ENCODE results near the gene KLHL6. TPM values are rescaled to one million over a fixed set of nuclear protein-coding genes. Genes with fewer than 3 reads are reported as not detected.

Gene KLHL6
- total and polyA plus RNA-seq, 7 donors = under 0.01 to 10.3 (median 1.1) TPM

DNA sequence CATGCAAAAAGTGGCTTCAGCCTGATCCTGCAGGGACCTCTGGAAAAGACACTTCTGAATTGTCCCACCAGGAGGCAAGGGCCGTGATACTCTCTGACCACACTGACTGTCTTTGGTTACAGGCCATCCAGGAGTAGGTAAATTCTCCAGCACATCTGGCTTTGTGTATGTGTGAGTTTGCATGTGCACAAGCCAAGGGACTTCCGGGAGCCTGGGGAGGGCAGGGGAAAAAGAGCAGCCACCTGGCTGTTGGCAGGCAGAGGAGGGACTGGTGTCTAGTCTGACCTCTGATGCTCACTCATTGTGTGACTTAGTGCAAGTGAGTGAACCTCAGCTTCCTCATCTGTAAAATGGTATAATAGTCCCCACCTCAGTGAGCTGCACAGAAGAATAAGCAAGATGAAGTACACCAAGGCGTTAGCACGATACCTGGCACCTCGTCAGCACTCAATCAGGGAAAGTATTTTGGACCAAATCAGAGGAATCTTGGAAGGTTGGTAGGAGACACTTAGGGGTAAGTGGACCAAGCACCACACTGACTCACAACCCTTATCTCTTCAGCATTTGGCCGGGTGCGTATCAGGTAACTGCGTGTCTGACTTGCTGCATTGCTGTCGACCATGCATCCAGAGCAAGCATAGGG, 19.1 kb downstream of the KLHL6 start:
- no peak for DNase-seq
- TF ChIP-seq POLR2A (IDR thresholded peaks at IDR 0.05) (no peak), POLR2AphosphoS5 (IDR thresholded peaks at IDR 0.05) (no peak), EP300 (IDR thresholded peaks at IDR 0.05) (no peak)
- TF ChIP-seq, protein P1, sequence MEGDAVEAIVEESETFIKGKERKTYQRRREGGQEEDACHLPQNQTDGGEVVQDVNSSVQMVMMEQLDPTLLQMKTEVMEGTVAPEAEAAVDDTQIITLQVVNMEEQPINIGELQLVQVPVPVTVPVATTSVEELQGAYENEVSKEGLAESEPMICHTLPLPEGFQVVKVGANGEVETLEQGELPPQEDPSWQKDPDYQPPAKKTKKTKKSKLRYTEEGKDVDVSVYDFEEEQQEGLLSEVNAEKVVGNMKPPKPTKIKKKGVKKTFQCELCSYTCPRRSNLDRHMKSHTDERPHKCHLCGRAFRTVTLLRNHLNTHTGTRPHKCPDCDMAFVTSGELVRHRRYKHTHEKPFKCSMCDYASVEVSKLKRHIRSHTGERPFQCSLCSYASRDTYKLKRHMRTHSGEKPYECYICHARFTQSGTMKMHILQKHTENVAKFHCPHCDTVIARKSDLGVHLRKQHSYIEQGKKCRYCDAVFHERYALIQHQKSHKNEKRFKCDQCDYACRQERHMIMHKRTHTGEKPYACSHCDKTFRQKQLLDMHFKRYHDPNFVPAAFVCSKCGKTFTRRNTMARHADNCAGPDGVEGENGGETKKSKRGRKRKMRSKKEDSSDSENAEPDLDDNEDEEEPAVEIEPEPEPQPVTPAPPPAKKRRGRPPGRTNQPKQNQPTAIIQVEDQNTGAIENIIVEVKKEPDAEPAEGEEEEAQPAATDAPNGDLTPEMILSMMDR (IDR thresholded peaks at IDR 0.05) = no peak
- no peaks in the 10 kb centered on the region for H3K36me3 ChIP-seq
- H3K4me1 ChIP-seq = no peaks in the 10 kb centered on the region
- WGBS, 2 donors = 85 to 92% methylated on average over 9 of the region's 9 CpGs
- intact Hi-C loops (cut with DNase I) = no loop called here
- H3K9me3 ChIP-seq = no peaks in the 10 kb centered on the region
- H3K27ac ChIP-seq = peak overlapping the region in 1 of 4 donors; percentile 18
- H3K4me3 ChIP-seq = no peak overlapping the region
- H3K27me3 ChIP-seq = no peaks in the 10 kb centered on the region

DNA sequence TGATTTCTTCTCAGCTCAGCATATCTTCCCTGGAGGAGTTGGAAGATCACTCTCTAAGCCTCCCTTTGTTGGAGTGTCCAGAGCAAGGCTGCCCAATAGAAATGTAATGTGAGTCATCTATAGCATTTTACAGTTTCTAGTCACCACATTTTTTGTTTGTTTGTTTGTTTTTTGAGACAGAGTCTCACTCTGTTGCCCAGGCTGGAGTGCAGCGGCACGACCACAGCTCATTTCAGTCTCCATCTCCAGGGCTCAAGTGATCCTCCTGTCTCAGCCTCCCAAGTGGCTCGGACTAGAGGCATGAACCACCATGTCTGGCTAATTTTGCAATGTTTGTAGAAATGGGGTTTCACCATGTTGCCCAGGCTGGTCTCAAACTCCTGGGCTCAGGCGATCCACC, 21.3 kb downstream of the KLHL6 start:
- Histone ChIP-seq H3K27ac (no peak overlapping the region), H3K27me3 (no peaks in the 10 kb centered on the region), H3K4me1 (no peaks in the 10 kb centered on the region), H3K9me3 (no peaks in the 10 kb centered on the region), H3K4me3 (no peak overlapping the region), H3K36me3 (no peaks in the 10 kb centered on the region)
- no peak for DNase-seq
- no peak for TF ChIP-seq POLR2A (IDR thresholded peaks at IDR 0.05)
- TF ChIP-seq EP300 (IDR thresholded peaks at IDR 0.05) = no peak
- WGBS, 2 donors = 92 to 94% methylated on average over 4 of the region's 4 CpGs
- intact Hi-C loops (cut with DNase I) = no loop called here

DNA sequence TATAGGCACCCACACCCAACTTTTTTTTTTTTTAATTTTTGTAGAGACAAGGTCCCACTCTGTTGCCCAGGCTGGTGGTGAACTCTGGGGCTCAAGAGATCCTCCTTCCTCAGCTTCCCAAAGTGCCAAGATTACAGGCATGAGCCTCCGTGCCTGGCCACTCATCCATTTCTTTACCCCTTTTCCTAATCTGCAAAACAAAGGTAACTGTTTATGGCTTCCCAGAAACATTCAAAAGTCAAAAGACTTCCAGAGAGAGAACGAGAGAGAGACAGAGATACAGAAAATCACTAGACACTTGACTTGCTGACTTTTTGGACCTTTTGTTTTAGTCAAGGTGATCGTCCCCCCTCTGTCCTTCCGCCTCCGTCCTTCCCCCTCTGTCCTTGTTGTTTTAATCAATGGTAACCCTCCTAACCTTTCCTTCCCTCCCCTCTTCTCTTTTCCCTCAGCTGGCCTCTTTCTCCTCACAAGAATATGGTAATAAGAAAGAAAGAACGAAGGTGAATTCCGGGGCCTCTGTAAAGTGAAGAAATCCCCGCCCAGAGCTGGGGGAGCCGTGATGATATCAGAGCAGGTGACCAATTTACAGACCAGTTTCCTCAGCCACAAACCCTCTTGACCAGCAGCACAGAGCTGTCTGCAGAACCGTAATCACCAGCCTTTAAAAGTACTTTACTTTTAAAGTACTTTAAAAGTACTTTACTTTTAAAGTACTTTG, 21.9 kb downstream of the KLHL6 start:
- intact Hi-C loops (cut with DNase I) = no loop called here
- WGBS, 2 donors = 49 to 61% methylated on average over 10 of the region's 10 CpGs
- Histone ChIP-seq H3K9me3 (no peaks in the 10 kb centered on the region), H3K27me3 (no peaks in the 10 kb centered on the region), H3K4me1 (no peaks in the 10 kb centered on the region), H3K4me3 (no peak overlapping the region), H3K27ac (no peak overlapping the region), H3K36me3 (no peaks in the 10 kb centered on the region)
- no peak for DNase-seq
- TF ChIP-seq, protein P1 (IDR thresholded peaks at IDR 0.05) = no peak
- TF ChIP-seq EP300 (IDR thresholded peaks at IDR 0.05) (no peak), POLR2A (IDR thresholded peaks at IDR 0.05) (no peak), POLR2AphosphoS5 (IDR thresholded peaks at IDR 0.05) (no peak)

DNA sequence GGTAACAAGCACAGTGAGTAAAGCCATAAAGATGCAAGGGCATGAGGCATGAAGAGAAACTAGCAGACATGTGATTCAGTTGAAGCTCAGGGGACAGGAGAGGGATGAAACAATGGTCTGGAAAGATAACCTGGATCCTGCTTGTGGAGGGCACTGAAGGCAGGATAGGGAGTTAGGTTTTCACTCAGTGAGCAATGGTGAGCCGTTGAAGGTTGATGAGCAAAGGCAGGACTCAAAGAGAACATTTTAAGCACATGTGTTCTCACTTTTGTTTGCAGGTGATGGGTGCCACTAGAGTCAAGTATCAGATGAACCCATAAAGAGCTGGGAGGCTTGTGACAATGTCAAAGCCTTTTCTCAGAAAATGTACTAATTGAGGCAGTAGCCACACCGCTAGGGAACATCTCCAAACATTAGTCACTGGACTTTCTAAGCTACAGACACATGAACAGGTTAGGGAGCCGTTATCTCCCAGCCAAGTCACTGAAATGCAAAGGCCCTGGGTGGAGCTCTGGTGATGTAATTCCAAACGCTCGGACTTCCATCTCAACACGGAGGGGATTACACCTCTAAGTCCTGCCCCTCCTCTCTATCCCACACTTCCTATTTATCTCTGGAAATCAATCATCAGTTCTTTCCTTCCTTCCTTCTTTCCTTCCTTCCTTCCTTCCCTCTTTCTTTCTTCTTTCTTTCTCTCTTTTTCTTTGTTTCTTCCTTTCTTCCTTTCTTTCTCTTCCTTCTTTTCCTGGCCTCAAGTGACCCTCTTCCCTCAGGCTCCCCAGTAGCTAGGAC, 22.7 kb downstream of the KLHL6 start:
- intact Hi-C loops (cut with DNase I) = no loop called here
- no peak overlapping the region for H3K4me3 ChIP-seq
- WGBS, 2 donors = 58 to 67% methylated on average over 6 of the region's 6 CpGs

More for the DNA sequence above, 22.7 kb downstream of the KLHL6 start:
- Histone ChIP-seq H3K4me1 (no peaks in the 10 kb centered on the region), H3K9me3 (no peaks in the 10 kb centered on the region), H3K36me3 (no peaks in the 10 kb centered on the region), H3K27me3 (no peaks in the 10 kb centered on the region), H3K27ac (no peak overlapping the region)
- no peak for DNase-seq
- TF ChIP-seq POLR2A (IDR thresholded peaks at IDR 0.05) = no peak
- TF ChIP-seq, protein P1 (IDR thresholded peaks at IDR 0.05) = no peak
- no peak for TF ChIP-seq POLR2AphosphoS5 (IDR thresholded peaks at IDR 0.05)
- no peak for TF ChIP-seq EP300 (IDR thresholded peaks at IDR 0.05)

Measured in sigmoid colon (tissue), 7 donors.